RWPE1 (cell line): ENCODE measurements around the gene EXTL1.

Experiments
- CTCF ChIA-PET: fragments of 350-600 bp; sonication (Branson Sonifier 250); formaldehyde crosslinking; extraction: SDS; loops from one replicate; lab custom pipeline; 2021; lab: Yijun Ruan, JAX
- POLR2A ChIA-PET: fragments of 400-600 bp; formaldehyde crosslinking; extraction: SDS; loops from one replicate; lab custom pipeline; 2020; ENCODE audit warnings: antibody characterized with exemption; ENCODE audit not compliant: low non-redundant PET; lab: Yijun Ruan, JAX
- DNase-seq: peaks from one replicate; pipeline ENCODE4 v3.0.0; 2012; ENCODE audit warnings: low spot score
- H3K27ac ChIP-seq: fragments of 450-650 bp; 2 replicates; pipeline ENCODE4 v1.5.1; 2017
- CTCF ChIP-seq: fragments of 450-650 bp; conservative IDR thresholded peaks from 2 replicates; pipeline ENCODE4 v1.5.1; 2017; ENCODE audit warnings: low read depth, mild to moderate bottlenecking

Gene EXTL1

GRCh38 chr1:26077524-26077923, 55.9 kb downstream of the EXTL1 start:
- TF ChIP-seq CTCF: no peak
- H3K27ac ChIP-seq: no peak overlapping the region
- ChIA-PET POLR2A (no interaction called here), CTCF (no interaction called here)
- DNase-seq: no peak

- POLR2A ChIA-PET: no interaction called here
- no peak for DNase-seq
- CTCF ChIA-PET: interaction anchor here (0.6 to 0.7 kb wide), 2 partner anchors 31 to 1728 kb away, joined by 3 to 4 read pairs; no protein-coding TSS in a partner anchor
Measured at GRCh38 chr1:26078286-26079177, 57.0 kb downstream of the EXTL1 start.

GRCh38 chr1:26079178-26079563, 57.6 kb downstream of the EXTL1 start:
- TF ChIP-seq CTCF: no peak
- ChIA-PET CTCF (interaction anchor here (0.5 to 0.7 kb wide), 3 partner anchors 23 to 1727 kb away, joined by 3 read pairs; no protein-coding TSS in a partner anchor), POLR2A (no interaction called here)
- no peak overlapping the region for H3K27ac ChIP-seq
- DNase-seq: no peak

More at GRCh38 chr1:26078286-26079177, 57.0 kb downstream of the EXTL1 start:
- no peak overlapping the region for H3K27ac ChIP-seq
- TF ChIP-seq CTCF: no peak

GRCh38 chr1:26079960-26080814, 58.6 kb downstream of the EXTL1 start:
- ChIA-PET CTCF (interaction anchor here (0.5 to 1.0 kb wide), 3 partner anchors 22 to 876 kb away, joined by 3 to 6 read pairs (median 3); no protein-coding TSS in a partner anchor), POLR2A (no interaction called here)
- no peak overlapping the region for H3K27ac ChIP-seq
- no peak for TF ChIP-seq CTCF
- no peak for DNase-seq

- CTCF ChIA-PET: interaction anchor here (1.2 kb wide), 1 partner anchor 27 kb away, joined by 3 read pairs; no protein-coding TSS in a partner anchor
- no peak for TF ChIP-seq CTCF
- POLR2A ChIA-PET: no interaction called here
- no peak for DNase-seq
- H3K27ac ChIP-seq: no peak overlapping the region
Measured at GRCh38 chr1:26081267-26082019, 59.9 kb downstream of the EXTL1 start.
